NCI-H526 treated with DMSO at 0.1 percent for 48 hours (cell line): ENCODE results near the gene KLK13.

Source experiments
- DNase-seq: peaks from one replicate; lab custom pipeline; 2025; lab: John Stamatoyannopoulos, UW

KLK13 gene

DNA sequence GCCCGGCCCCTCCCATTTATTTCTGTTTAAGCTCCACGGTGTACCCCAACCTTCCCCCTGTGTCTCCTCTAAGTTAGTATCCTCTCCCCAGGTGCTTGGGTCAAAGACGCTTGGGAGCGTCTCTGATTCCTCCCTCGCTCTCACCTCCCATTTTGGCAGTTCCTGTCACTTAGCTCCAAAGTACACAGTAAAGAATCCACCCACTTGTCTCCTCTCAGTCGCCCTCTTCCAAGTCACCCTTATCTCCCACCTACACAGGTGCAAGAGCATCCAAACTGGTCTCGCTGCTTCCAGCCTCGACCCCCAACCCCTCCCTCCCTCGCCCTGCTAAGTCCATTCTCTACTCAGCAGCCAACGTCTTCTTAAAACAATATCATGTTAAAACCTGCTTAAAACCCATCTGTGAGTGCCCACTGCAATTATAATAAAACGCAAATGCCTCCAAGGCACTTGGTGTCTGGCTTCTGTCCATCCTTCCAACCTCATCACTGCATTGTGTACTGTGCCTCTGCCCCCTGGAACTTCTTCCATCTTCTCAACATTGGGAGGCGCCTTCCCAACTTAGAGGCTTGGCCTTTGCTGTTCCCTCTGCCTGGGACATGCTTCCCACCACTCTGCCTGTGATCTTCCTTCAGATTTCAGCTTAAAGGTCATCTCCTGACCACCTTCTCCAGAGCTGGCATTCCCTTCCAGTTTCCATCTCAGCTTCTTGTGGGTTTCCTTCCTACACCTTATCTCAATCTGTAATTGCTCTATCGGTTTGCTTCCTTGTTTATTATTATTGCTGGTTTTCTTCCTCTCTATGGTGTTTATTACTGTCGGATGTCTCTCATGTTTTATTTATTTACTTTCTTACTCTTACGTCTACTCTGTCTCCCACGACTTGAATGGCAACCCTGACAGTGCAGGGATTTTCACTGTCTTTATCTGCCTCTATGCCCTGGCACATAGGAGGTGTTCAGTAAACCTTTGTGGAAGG is 27.3 kb upstream of the KLK13 start:
- no peak for DNase-seq

DNA sequence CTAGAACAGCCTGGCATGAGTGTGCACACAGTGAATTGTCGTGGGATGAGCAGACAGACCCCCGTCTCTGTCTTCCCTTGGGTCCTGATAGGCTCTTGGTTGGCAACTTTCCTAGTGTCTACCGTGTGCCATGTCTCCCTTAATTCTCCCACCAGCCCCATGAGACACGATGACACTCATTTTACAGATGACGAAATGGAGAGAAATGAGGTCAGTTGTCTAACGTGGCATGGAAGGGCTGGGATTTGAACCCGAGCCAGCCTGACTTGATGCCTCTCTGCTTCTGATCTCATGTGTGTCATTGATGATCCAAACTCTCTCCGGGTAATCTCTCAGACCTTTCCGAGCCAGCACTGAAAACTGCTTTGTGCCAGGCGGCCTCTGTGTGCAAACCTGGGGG is 26.2 kb upstream of the KLK13 start:
- no peak for DNase-seq

DNA sequence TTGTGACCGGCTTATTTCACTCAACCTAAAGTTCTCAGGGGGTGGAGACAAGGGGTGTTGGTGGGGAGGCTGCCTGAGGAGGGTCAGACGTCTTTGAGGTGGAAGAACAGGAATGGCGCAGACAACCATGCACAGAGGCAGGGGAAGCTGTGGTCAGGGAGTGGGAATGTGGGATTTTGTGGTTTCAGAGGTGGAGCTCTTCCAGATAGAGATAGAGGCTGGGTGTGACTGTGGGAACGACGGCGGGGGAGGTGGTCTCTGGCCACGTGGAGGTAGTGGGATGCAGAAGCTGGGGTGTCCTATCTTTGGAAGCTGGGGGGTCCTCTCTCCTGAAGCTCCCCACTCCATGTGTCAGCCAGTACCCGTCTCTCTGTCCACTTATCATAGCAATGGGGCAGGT is 25.6 kb upstream of the KLK13 start:
- DNase-seq: no peak

DNA sequence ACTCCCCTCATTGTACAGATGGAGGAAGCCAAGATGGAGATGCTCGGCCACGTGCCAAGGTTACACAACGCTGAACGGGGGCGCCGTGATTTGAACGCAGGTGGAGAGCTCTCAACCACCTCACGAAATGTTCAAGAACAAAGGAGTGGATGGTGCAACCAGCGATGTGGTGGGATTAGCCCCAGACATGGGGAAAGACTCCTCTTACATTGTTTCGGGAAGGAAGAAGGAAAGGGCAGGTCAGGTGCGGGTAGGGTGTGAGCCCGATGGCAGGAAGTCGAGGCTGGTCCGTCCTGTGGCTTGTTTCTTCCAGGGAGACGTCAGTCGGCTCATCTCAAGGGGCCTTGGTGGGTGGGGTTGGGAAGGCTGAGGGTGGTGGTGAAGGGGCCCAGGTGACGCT is 24.9 kb upstream of the KLK13 start:
- DNase-seq: no peak

DNA sequence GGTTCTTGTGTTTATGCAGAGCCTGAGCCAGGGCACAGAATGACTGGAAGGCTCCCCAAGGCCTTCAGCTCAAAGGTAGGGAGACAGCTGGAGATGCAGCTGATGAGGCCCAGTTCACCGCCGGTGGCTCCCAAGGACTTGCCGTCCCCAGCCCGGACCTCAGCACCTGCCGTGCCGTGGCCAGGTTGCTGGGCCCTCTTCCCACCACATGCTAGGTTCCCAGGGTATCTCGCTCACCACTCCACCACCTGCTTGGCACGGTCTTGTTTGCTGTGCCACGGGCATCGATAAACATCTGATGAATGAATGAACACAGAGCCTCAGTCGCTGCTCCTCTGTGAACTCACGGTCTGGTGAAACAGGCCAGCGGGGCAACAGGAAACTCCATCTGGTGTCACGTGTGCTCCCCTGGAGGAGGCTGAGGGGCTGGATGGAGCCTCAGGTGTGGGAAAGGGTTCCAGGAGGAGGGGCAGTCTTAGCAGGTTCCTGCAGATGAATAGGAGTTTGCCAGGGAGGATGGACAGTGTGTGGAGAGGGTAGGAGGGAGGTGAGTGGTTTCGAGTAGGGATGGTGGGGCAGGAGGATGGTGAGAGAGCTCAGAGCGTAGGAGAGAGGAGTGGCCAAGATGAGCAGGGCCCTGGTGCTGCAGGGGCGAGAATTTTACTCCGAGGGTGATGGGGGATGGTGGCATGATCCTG is 21.4 kb upstream of the KLK13 start:
- DNase-seq: no peak

DNA sequence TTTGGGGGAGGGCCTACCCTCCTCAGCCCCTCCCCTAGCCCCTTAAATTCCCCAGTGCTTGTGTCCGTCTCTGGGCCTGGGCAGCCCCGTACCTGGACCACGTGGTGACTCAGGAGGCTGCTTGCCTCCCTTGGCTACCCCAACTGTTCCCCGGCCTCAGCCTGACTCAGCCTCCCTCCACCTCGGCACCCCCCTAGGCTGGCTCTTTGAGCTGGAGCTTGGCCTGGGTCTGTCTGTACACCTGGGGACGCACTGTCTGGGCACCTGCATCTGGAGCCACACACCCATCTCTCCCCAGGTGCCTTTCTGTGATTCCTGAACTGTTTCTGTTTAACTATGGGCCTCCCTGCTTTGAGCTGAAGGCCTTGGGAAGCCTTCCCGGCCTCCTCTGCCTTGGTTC is 19.6 kb upstream of the KLK13 start:
- DNase-seq: no peak

DNA sequence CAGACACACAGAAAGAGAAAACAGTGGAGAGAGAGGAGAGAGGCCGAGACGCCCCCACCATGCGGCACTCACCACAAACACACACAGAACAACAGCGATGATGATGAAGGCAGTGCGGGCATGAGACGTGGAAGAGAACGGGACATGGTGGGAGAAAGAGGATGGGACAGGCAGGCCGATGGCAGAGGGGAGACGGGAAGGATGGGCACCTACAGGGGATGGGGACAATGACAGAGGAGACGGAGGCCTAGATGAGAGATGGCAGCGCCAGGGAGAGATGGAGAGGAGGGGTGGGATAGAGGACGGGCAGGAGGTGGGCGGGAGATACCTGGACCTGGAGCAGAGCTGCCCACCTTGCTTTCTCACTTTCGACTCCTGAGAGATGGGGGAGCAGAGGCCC is 18.9 kb upstream of the KLK13 start:
- no peak for DNase-seq

DNA sequence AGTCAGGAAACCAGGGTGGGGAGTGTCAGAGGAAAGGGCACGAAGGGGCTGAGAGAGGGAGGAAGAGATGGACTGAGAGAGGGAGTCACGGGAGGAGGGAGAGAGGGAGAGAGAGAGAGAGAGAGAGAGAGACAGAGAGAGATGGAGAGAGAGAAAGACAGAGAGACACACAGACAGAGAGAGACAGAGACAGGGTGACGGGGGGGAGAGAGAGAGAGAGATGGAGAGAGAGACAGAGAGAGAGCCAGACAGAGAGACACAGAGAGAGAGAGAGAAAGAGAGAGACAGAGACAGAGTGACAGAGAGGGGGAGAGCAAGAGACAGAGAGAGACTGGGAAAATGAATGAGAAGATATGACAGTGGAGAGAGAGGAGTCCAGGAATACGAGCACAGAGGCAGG is 18.3 kb upstream of the KLK13 start:
- DNase-seq: no peak

DNA sequence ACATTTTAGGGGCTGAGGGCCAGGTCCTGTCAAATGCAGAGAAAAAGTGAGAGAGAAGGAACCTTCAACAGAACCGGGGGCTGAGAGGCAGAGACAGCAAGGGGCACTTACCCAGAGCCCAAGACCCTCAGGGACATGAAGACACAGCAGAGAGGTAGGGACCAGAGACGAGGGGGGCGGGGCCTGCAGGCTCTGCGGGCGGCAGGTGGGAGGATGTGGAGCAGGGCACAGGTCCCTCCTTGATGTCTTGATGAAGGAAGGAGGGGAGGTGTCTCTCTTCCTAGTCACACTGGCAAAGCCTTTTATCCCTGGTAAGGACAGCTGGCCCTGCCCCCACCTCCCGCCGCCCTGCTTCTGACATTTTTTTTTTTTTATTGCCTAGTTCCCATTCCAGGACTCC is 17.7 kb upstream of the KLK13 start, which contains the start of gene KLK14:
KLK14 (minus strand) TSS at position 277 of the 400 bp plus-strand sequence; CDS start at position 4, 273 bp downstream.
- no peak for DNase-seq

DNA sequence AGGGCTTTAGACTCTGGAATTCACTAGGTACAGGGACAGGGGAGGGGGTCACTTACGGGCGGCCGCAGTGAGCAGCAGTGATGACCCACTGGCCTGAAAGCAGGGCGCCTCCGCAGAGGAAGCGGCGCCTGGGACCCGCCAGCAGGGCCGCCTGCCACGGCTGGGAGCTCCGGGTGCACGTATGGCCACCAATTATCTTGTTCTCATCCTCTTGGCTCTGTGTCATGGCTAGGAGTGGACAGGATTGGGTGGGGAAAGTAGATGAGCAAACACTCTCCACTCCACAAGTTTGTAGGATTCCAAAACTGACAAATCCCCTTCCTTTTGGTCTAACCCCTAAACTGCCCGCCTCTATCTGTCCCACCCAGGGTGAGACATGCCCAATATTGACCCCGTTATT is 16.6 kb upstream of the KLK13 start:
- DNase-seq: no peak

DNA sequence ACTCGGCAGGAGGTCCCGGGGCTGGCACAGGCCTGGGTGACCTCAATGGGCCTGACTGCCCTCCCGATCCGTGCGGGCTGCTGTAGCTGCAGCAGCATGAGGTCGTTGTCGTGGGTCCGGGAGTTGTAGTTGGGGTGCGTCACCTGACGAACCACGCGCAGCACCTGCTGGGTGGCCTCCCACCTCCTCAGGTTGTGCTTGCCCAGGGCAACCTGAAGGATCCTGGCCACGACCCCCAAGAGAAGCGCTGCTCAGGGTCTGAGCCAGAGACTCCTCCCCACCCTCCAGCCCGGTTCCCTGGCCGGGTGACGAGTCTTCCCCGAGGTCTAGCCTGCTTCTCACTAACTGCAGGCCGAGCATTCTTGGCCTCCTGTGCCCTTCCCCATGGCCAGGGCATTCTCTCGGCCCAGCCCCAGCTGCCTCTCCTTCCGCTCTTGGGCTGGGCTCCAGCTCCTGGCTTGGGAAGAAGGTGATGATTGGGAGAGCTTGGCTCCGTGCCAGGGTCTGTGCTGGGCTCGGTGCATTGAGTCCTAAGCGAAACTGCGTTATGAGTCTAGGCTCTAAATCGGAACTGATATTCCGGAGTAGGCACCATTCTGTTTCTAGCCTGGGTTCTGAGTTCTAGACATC is 14.7 kb upstream of the KLK13 start:
- DNase-seq: no peak

DNA sequence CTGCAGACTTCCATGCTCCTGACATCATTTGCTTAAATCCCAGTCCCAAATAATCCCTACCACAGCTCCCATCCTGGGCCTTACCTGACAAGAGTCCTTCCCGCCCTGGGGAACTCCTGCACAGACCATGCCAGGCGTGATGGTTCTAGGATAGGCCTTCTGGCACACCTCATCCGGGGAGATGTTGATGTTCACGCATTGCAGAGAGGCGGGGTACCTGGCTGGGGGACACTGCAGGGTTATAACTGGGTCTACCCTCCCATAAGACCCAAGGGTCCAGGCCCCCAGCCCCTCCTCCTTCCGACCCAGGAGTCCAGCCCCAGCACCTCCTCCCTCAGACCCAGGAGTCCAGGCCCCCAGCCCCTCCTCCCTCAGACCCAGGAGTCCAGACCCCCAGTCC is 13.8 kb upstream of the KLK13 start:
- no peak for DNase-seq

DNA sequence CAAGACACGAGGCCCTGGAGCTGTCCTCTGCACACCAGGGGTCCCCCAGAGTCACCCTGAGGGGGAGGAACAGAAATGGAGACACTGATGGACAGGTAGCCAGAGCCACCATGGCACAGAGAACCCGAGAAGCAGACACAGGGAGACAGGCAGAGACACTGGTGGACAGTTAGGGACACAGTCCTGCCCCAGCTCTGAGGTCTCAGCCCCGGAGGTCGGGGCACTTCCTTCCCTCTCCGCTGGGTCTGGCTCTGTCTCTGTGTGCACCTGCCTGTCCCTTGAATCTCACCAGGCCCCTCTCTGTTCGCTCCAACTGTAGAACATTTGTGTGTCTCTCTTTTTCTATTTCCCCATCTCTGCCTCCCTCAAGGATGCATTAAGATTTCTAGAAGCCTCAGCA is 13.2 kb upstream of the KLK13 start:
- no peak for DNase-seq

DNA sequence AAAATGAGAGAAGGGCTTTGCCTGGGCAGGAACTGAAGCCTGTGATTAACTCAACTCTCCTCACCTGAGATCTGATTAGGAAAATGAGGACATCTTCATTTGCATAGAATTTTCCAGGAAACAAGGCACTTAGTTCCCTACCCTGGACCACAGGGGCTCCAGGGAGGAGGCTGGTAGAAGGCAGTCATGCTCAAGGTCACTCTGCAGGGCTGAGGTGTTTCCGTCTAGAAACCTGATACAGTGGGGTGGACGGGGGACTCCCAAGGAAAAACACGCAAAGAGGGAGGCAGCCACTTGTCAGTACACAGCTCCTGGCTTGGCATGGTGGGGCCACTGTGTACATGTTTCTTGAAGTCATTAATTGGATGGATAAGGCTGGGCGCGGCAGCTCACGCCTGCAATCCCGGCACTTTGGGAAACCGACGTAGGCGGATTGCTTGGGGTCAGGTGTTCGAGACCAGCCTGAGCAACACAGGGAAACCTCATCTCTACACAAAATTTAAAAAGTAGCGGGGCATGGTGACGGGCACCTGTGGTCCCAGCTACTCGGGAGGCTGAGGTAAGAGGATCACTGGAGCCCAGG is 11.8 kb upstream of the KLK13 start:
- DNase-seq: peak; percentile 99

DNA sequence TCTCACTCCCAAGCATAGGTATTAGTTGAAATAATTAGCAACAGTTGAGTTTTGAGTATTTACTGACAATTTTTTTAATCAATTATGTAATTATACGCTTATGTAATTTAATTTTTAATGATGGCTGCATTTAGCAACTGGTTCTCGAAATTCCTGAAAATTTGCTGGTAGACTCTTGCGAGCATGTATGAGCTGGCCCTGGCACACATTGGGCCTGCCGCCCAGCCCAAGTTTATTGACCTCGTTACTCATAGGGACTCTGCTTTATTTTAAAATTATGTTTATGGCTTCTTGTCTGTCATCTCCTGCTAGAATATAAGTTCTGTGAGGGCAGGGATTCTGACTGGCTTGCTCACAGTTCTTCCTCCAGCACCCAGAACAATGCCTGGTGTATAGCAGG is 11.1 kb upstream of the KLK13 start:
- no peak for DNase-seq

DNA sequence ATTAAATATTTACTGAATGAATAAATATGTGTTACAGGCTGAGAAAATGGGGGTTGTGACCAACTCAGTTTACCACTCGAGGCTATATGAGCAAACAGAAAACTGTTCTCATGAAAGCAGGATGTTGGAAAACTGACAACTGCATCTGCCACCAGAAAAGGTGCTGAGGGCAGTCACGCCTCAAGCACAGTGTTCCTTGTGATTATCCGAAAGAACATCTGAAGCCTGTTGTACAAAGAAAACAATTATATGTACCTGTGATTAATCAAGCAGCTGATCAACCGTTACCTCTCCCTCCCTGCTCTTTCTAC is 6.2 kb upstream of the KLK13 start:
- DNase-seq: no peak

DNA sequence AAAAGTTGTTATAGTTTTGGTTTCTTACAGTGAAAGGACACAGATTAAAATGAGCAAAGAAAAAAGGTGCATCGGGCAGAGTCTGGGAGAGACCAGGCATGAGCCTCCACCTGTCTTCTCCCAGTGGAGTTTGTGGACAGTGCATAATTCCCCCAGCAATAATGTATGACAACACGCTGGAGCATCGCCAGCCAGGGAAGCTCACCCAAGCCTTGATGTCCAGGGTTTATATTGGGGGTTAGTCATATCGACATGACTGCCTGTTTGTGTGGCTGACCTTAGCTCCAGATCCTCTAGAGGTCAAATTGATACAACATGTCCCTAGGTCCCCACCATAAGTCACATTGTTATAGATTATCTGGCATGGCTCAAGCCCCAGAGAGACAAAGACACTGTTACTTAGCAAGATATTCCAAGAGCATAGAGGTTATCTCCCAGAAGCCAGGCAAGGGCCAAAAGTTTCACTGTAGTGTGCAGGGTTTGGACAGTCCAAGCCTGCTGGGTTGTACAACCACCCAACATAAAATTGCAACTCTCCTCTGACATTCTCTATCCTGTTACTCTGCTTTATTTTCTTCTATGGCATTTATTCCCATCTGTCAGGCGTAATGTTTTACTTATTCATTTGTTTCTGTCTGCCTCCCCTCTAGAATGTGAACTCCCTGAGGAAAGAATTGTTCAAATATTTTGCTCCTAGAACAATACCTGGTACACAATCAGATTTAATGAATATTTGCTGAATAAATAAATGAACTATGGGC is 5.6 kb upstream of the KLK13 start:
- DNase-seq: no peak

DNA sequence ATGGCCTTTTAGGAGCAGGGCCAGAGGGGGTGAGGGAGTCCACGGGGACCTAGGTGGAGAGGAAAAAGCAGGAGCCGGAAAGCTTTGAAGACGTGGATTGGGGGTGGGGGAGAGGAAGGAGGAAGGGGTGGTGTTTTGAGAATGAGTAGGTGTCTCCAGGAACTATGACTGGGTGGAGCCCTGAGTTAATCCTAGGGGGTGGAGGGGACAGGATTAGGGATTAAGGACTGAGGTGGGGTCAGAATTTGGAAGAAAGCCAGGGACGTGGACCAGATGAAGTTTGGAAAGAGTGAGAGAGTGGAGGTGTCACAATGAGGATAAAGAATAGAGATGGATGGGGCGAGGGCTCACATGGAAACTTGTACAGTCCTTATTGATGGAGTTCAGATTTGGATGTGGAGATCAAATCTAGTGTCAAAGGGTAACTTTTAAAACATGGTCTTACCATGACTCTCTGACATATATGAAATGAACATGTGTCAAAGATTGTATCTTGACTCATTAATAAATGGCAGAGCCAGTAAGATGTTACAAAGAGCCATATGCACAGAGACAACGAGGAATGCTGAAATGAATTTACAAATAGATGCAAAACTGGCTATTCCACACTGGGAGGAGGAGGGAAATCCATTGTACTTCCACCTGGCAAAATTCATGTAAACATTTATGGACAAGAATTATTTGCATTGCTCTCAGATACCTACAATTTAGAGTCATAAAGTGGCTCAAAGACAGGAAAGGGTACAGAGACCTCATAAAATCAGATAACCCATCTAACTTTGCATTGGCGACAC is 1.7 kb upstream of the KLK13 start:
- DNase-seq: peak; percentile 95

DNA sequence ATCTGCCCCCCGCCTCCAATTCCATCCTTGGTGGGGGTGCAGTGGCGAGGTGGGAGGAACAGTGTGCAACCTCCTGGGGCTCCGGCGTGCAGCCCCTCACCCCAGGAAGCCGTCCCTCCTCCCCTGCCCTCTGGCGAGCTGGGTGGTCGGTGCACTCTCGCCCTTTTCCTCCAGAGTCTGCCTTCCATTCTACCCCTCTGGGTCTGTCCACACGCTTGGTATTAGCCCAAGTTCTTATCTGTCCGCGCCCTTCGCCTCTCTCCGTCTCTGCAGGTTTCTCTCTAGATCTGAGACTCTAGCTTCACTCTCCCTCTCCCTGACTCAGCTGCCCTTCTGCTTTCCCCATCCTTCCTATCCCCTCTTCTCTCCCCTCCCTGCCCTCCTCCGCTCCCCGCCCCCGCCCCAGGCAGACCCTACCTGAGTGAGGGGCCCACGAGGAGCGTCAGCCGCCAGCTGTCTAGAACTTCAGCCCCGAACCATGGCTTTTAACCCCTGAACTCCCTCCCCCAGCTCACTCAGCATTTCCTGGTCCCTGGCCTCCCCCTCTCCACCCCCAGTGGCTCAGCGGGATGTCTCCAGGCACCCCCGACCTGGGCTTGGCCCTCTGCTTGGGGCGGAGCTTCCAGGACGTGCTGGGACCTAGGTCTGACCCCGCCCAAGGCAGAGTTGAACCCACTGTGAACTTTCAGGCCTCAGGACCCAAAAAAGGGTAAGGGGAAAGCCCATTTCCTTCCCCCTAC is 499 bp upstream of the KLK13 start:
- DNase-seq: no peak

DNA sequence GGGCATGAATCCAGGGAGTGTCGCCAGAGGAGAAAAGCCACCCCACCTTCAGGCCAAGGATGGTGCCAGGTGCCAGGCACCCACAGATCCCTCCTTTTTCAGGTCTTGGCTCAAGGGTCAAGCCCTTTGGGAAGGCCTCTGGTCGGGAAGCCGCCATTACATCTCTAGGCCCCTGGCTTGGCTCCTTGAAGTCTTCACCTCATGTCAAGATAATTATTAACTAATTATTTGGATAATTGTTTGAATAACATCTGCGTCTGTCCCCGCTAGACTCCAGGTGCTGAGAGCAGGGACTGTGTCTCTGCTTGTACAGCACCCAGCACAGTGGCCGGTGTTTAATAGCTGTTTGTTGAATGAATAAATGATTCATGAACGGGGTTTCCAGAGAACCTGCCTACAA is 1.2 kb downstream of the KLK13 start:
- DNase-seq: no peak
